Subcutaneous adipose tissue (tissue), 4 donors: ENCODE results near the gene GRID1. TPM values are rescaled to one million over a fixed set of nuclear protein-coding genes. Genes with fewer than 3 reads are reported as not detected.

ENCODE experiments used
- CTCF ChIP-seq: fragments of 450-650 bp; IDR thresholded peaks from one replicate; pipeline ENCODE4 v1.5.1; 2016; ENCODE audit warnings: low read depth, mild to moderate bottlenecking, control low read depth, antibody characterized with exemption, moderate library complexity
- total RNA-seq, 4 donors: library from RNA; depleted of rRNA; stranded (reverse); fragments of >200 nt; gene quantifications; one replicate each; pipeline ENCODE4 v1.1.0, GENCODE V29; 2016

Gene GRID1
- total RNA-seq, 4 donors from 2014 or later = 0.49 to 2.0 (median 1.1) TPM

GRCh38 chr10:86339226-86339865, 27.2 kb downstream of the GRID1 start:
- TF ChIP-seq CTCF = no peak

- TF ChIP-seq CTCF = no peak
Measured at GRCh38 chr10:86337121-86337601, 29.4 kb downstream of the GRID1 start.

DNA sequence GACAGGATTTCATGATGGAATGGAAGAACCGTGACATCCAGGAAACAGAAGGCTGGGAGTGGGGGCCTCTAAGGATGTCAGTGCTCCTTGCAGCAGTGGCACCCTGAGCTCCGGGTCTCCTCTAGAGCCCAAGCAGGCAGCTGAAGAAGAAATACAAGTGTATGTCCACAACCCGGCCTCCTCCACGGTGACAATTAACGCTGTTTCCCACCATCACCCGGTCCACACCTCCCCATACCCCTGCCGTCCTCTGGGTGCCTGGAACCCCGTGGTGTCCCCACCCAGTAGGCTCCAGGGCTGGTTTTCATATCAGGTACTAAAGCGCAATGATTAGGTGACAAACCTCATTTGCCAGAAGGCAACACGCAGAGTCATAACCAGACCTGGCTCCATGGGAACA, 30.3 kb downstream of the GRID1 start:
- TF ChIP-seq CTCF = no peak

DNA sequence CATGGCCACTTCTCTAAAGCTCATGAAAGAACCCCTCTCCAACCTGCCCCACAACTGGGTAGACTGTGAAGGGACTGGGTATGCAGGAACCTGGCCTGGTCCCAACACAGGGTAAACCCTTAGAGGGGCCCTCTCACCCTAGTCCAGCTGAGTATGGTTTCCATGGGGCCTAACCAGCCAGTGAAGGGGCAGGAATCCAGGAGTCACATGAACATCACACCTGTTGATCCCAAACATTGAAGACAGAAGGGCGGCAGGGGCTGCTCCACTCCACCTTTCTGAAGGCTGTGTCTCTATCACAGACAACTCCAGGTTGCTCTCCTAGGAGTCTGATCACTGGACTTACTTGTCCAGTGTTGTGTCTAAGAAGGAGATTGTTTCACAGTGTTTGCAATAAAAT, 30.8 kb downstream of the GRID1 start:
- TF ChIP-seq CTCF = no peak

GRCh38 chr10:86335257-86335656, 31.3 kb downstream of the GRID1 start:
- no peak for TF ChIP-seq CTCF

GRCh38 chr10:86334488-86335085, 32.0 kb downstream of the GRID1 start:
- no peak for TF ChIP-seq CTCF

DNA sequence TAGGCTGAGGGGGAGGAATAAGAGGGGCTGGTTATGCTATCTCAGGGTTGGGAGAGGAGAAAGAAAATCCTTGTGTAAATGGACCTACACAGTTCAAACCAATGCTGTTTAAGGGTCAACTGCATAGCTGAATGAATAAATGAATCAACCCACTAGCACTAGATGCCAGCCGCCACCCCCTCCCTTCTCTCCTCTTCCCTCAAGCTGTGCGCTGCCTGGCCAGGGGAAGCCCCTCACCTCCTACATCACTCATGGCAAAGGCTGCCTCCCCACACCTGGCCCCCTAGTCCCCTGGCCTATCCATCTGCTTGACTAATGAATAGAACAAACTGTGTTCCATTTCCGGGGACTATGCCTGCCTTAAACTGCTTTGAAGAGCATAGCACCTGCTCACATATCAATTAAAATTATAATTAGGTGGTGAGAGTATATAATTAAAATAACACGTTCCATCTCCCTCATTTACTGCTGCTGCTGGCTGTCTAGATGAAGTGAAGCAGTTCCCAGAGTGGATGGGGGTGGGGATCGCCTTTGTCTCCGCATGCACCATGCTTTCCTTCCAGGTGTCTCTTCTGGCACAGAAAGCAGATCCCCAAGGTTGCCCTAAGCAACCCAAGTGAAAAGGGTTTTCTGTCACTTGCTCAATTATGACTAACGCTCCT, 32.6 kb downstream of the GRID1 start:
- no peak for TF ChIP-seq CTCF
